Measurements from ENCODE around the gene RHBDF1.
"Not testable (repeated sequence)": the region's sequence is repeated elsewhere in the genome, so short reads cannot be mapped to it uniquely, and the experiment has no call there.

The RHBDF1 gene

GRCh38 chr16:58491-59439 lies 13.7 kb downstream of the RHBDF1 start:
- DNase-seq (ENCODE audit: low read depth) = no peak

GRCh38 chr16:57711-58110 lies 14.7 kb downstream of the RHBDF1 start:
- DNase-seq (ENCODE audit: low read depth) = no peak

DNA sequence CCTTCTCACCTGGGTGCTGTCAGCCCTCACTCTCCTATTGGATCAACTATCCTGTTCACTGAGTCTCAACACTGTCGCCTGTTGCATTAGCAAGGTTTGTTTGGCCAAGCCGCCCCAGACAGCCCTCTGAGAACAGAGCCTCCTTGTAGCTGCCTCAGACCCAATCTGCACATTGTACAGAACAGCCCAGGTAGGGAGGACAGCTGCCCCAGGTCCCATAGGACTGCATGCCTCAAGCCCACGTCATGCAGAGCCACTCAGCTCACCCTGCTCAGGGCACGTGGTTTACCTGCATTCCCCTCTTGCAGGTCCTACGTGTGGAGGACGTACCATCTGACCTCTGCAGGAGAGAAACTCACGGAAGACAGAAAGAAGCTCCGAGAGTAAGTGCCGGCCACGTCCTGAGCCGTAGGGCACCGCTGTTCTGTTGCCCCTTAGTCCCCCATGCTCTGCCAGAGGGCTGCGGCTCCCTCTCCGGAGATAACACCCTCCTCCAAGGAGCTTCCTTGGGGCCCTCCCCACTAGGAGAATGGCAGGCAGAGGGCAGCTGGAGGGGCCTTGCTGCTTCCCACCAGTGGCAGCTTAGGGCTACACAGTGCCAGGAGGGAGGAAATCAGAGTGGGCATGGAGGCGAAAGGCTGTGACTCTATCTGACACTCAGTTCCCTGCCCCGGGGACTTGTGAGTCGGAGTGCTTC lies 16.1 kb downstream of the RHBDF1 start:
- no peak for DNase-seq (ENCODE audit: low read depth)

- DNase-seq (ENCODE audit: low read depth) = no peak
These were observed 16.8 kb downstream of the RHBDF1 start for GRCh38 chr16:55571-56136.

- no peak for DNase-seq (ENCODE audit: low read depth)
These were observed 18.2 kb downstream of the RHBDF1 start for GRCh38 chr16:54237-54581.

- DNase-seq (ENCODE audit: low read depth) = peak; percentile 86
These were observed 18.8 kb downstream of the RHBDF1 start, which contains the start of the genes POLR3K and SNRNP25 for GRCh38 chr16:53346-54236. Gene POLR3K, minus strand, starts transcription at chr16:53608. Its CDS starts 22 bp downstream, at chr16:53586. Gene SNRNP25, plus strand, starts transcription at chr16:53828. Its CDS starts 189 bp downstream, at chr16:54017.

GRCh38 chr16:50769-51591 lies 21.5 kb downstream of the RHBDF1 start:
- DNase-seq (ENCODE audit: low read depth) = no peak

GRCh38 chr16:47234-47633 lies 25.2 kb downstream of the RHBDF1 start:
- DNase-seq (ENCODE audit: low read depth) = no peak

GRCh38 chr16:46510-46909 lies 25.9 kb downstream of the RHBDF1 start:
- DNase-seq (ENCODE audit: low read depth) = not testable (repeated sequence)

GRCh38 chr16:45454-45853 lies 27.0 kb downstream of the RHBDF1 start:
- no peak for DNase-seq (ENCODE audit: low read depth)

GRCh38 chr16:44655-45054 lies 27.8 kb downstream of the RHBDF1 start:
- no peak for DNase-seq (ENCODE audit: low read depth)

GRCh38 chr16:43294-43693 lies 29.1 kb downstream of the RHBDF1 start:
- no peak for DNase-seq (ENCODE audit: low read depth)

DNA sequence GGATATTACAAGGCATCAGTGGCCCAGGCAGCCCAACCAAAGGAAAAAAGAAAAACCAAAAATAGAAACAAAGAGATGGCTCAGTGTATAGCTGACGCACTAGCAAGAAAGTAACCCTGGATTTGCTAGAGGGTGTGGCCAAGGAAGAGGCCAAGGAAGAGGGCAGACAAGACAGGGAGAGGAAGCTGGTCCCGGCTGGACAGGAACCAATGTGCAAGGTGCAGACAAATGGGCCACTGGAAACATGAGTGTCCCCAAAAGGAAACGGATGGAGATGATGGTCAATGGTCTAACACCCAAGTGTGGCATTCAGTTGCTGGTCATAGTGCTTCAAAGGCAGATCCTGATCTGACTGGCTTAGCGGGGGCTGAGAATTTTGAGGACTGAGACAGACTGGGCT lies 29.7 kb downstream of the RHBDF1 start:
- no peak for DNase-seq (ENCODE audit: low read depth)

DNA sequence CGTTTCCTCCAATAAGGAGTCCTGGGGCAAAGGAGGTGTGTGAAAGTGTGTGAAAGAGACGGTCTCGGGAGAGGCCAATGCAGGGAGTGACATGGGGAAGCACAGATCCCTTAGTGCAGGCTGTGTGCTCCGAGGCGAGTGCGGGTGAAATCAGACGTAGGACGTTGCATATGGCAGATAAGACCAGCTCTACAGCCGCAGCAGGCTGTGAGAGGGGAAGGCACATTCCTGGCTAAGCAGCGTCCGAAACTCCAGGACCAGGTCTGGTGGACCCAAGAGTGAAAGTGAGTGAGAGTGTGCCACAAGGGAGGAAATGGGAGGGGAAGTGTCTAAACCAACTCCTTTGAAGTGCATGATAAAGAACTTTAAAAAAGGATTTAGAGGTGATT lies 30.4 kb downstream of the RHBDF1 start:
- no peak for DNase-seq (ENCODE audit: low read depth)

- DNase-seq (ENCODE audit: low read depth) = no peak
These were observed 30.9 kb downstream of the RHBDF1 start for GRCh38 chr16:41439-42068.

- DNase-seq (ENCODE audit: low read depth) = no peak
These were observed 33.2 kb downstream of the RHBDF1 start for GRCh38 chr16:38941-39892.

DNA sequence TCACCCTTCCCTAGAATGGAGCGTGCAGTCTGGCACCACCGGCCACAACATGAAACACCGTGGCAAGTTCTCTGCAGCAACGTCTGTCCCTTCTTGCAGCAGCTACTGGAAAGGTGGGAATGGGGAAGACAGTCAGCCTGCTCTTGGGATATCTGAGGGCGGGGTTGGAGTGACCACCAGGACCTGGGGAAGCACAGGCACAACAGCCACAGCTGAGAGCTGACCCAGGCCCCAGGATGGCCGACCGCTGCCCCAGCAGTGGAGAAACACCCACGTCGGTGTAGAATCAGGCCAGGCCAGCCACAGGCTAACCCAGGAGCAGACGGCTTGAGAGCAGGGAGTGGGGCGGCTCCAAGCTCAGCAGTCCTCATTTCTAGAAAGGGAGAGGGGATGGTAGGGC lies 34.2 kb downstream of the RHBDF1 start:
- not testable (repeated sequence) for DNase-seq (ENCODE audit: low read depth)

DNA sequence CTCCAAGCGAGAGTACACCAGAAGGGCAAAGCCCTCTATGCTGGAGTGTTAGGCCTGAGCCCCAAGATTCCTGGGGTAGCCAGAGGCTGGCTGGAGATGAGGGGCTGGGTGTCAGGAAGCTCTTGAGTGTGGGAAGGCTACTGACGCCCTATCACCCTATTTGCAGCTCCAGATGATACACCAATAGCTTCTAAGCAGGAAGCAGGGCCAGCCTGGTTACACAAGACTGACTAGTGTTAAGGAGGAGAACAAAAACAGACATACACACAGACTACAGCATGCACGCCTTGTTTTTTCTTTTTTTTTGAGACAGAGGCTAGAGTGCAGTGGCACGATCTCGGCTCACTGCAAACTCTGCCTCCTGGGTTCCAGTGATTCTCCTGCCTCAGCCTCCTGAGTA lies 34.9 kb downstream of the RHBDF1 start:
- no peak for DNase-seq (ENCODE audit: low read depth)

DNA sequence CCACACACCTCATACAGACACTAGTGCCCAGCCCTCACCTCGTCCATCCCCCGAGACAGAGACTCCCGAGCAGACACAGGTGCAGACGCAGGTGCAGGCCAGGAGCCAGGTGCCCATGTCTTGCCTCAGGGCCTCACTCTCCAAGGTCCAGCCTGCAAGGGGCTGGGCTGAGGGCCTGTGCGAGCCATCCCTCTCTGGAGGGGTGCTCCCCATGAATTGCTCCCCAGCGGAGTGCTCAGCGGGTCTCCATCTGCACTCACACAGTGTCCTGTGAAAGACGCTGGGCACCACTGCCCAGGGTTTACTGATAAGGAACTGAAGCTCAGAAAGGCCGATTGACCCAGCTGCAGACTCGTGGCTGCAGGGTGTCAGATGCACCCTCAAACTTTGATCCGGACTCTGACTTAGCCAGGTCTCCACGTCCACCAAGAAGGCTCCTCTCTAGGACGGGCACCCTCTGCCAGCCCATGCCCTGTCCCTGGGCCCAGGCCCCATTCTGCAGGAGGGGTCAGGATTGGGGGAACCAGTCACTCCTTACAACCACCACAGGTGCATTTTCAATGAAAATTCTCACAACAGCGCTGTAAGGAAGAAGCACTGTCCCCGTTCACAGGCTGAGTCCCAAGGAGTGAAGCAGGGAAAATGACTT lies 36.0 kb downstream of the RHBDF1 start:
- no peak for DNase-seq (ENCODE audit: low read depth)
